PFSK-1 (cell line): ENCODE data around the gene SSH2.

Source experiments
- FOXP2 ChIP-seq: optimal IDR thresholded peaks from 2 replicates; pipeline ENCODE3; 2011; ENCODE audit warnings: borderline replicate concordance, control low read depth, inconsistent platforms; ENCODE audit not compliant: insufficient read depth; ENCODE audit errors: extremely low read length, extremely low read depth
- POLR2AphosphoS5 ChIP-seq: IDR thresholded peaks from 2 replicates; pipeline ENCODE4 v1.6.1; 2012; ENCODE audit warnings: low read depth, mild to moderate bottlenecking, control low read depth, low read length, moderate library complexity
- SIN3A ChIP-seq: IDR thresholded peaks from 2 replicates; pipeline ENCODE4 v1.6.1; 2012; ENCODE audit warnings: mild to moderate bottlenecking, low read length, moderate library complexity, borderline replicate concordance; ENCODE audit not compliant: insufficient read depth

- TF ChIP-seq FOXP2: no peak
- no peak for TF ChIP-seq SIN3A
- TF ChIP-seq POLR2AphosphoS5: no peak
Observed at GRCh38 chr17:29909236-29910003, 20.6 kb downstream of the SSH2 start.
